ENCODE data around the gene TRMT5. TPM values are rescaled to one million over a fixed set of nuclear protein-coding genes. Genes with fewer than 3 reads are reported as not detected.

TRMT5 gene
- total RNA-seq, 2 donors from 2014 or later, result 7.8 to 13.8 TPM

GRCh38 chr14:60974090-60974651, 6.7 kb downstream of the TRMT5 start:
- no peak for ATAC-seq
- Histone ChIP-seq H3K27ac (no peak overlapping the region), H3K9me3 (no peaks in the 10 kb centered on the region), H3K4me3 (no peak overlapping the region), H3K36me3 (replicated peaks in 1 of 2; ENCODE audit: insufficient read depth in 1 of 2, low read depth in 2 of 2) (no peaks in the 10 kb centered on the region), H3K27me3 (no peaks in the 10 kb centered on the region), H3K4me1 (no peaks in the 10 kb centered on the region)
- no peak for DNase-seq
- WGBS, 2 donors, result 85 to 88% methylated on average over 6 of the region's 6 CpGs
- intact Hi-C loops (cut with DNase I), result no loop called here
- TF ChIP-seq CTCF (IDR thresholded peaks at IDR 0.05) (no peak), POLR2A (IDR thresholded peaks at IDR 0.05) (no peak)

- DNase-seq, result no peak
- Histone ChIP-seq H3K4me3 (no peak overlapping the region), H3K27ac (no peak overlapping the region), H3K9me3 (no peaks in the 10 kb centered on the region), H3K36me3 (replicated peaks in 1 of 2; ENCODE audit: insufficient read depth in 1 of 2, low read depth in 2 of 2) (no peaks in the 10 kb centered on the region), H3K27me3 (no peaks in the 10 kb centered on the region), H3K4me1 (no peaks in the 10 kb centered on the region)
- intact Hi-C loops (cut with DNase I), result no loop called here
- TF ChIP-seq POLR2A (IDR thresholded peaks at IDR 0.05) (no peak), CTCF (IDR thresholded peaks at IDR 0.05) (no peak)
- 96 to 100% methylated on average over 3 of the region's 3 CpGs for WGBS, 2 donors
- no peak for ATAC-seq
Observed at GRCh38 chr14:60973070-60973469, 7.8 kb downstream of the TRMT5 start.

GRCh38 chr14:60972295-60972694, 8.6 kb downstream of the TRMT5 start:
- Histone ChIP-seq H3K9me3 (no peaks in the 10 kb centered on the region), H3K4me1 (no peaks in the 10 kb centered on the region), H3K27ac (no peak overlapping the region), H3K4me3 (no peak overlapping the region), H3K36me3 (replicated peaks in 1 of 2; ENCODE audit: insufficient read depth in 1 of 2, low read depth in 2 of 2) (no peaks in the 10 kb centered on the region), H3K27me3 (no peaks in the 10 kb centered on the region)
- DNase-seq (no peak), ATAC-seq (no peak)
- intact Hi-C loops (cut with DNase I), result no loop called here
- no peak for TF ChIP-seq CTCF (IDR thresholded peaks at IDR 0.05)
- no peak for TF ChIP-seq POLR2A (IDR thresholded peaks at IDR 0.05)
- 97 to 98% methylated on average over 15 of the region's 15 CpGs for WGBS, 2 donors

GRCh38 chr14:60971271-60971670, 9.6 kb downstream of the TRMT5 start:
- Histone ChIP-seq H3K4me3 (no peak overlapping the region), H3K27me3 (no peaks in the 10 kb centered on the region), H3K9me3 (no peaks in the 10 kb centered on the region), H3K27ac (no peak overlapping the region), H3K4me1 (no peaks in the 10 kb centered on the region), H3K36me3 (replicated peaks in 1 of 2; ENCODE audit: insufficient read depth in 1 of 2, low read depth in 2 of 2) (no peaks in the 10 kb centered on the region)
- intact Hi-C loops (cut with DNase I), result no loop called here
- DNase-seq, result no peak
- TF ChIP-seq CTCF (IDR thresholded peaks at IDR 0.05) (no peak), POLR2A (IDR thresholded peaks at IDR 0.05) (no peak)
- 16 to 19% methylated on average over 2 of the region's 2 CpGs for WGBS, 2 donors
- no peak for ATAC-seq

GRCh38 chr14:60970146-60970545, 10.7 kb downstream of the TRMT5 start:
- TF ChIP-seq CTCF (IDR thresholded peaks at IDR 0.05) (no peak), POLR2A (IDR thresholded peaks at IDR 0.05) (no peak)
- H3K36me3 ChIP-seq (replicated peaks in 1 of 2; ENCODE audit: insufficient read depth in 1 of 2, low read depth in 2 of 2), result no peaks in the 10 kb centered on the region
- H3K4me1 ChIP-seq, result no peaks in the 10 kb centered on the region
- intact Hi-C loops (cut with DNase I), result no loop called here
- WGBS, 2 donors, result 83 to 88% methylated on average over 2 of the region's 2 CpGs
- no peaks in the 10 kb centered on the region for H3K27me3 ChIP-seq
- no peaks in the 10 kb centered on the region for H3K9me3 ChIP-seq
- no peak for DNase-seq
- no peak for ATAC-seq
- no peak overlapping the region for H3K4me3 ChIP-seq
- H3K27ac ChIP-seq, result no peak overlapping the region

Measured in body of pancreas (tissue), 4 donors.